NCI-H1092 (cell line): ENCODE data around the gene SNRNP70.
A peak's percentile ranks its signal among the peaks of the same experiment; 100 is the strongest.

Source experiments
- DNase-seq: peaks from one replicate; lab custom pipeline; 2025; lab: John Stamatoyannopoulos, UW

The SNRNP70 gene

GRCh38 chr19:49102303-49102702 is 17.1 kb downstream of the SNRNP70 start:
- no peak for DNase-seq

DNA sequence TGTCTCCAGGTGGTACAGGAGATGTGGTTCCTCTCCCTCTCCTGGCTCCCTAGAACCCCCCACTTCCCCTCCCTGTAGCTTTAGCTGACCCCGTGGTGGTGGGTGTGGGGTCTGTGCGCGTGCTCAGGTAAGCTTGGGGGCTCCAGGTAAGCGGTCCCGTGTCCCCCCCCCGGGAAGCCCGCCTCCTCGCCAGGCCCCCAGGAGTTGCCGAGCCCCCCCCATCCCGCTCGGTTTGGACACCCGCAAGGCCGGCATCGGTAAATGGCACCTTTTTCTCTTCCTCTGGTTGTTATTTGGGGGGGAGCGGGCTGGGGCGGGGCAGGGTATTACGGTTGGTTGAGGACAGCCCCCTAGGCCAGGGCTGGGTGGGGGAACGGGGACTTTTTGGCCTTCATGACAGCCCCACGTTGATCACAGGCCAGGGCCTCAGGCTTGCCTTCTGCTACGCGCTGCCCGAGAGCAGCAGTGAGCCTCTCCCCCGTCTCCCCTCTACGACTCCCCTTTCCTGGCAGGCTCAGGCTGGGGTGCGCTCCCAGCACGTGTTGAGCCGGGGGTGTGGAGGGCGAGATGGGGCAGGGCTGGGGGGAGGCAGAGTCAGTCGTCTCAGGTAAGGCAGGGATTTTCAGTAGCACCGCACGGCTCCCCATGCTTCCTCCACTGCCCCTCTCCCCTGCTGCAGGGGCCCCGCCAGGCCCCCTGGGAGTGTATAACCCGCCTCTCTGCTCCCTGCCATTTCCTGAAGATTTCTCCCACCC is 18.3 kb downstream of the SNRNP70 start:
- no peak for DNase-seq

GRCh38 chr19:49104229-49104864 is 19.1 kb downstream of the SNRNP70 start:
- no peak for DNase-seq

GRCh38 chr19:49106648-49107135 is 21.4 kb downstream of the SNRNP70 start:
- no peak for DNase-seq

DNA sequence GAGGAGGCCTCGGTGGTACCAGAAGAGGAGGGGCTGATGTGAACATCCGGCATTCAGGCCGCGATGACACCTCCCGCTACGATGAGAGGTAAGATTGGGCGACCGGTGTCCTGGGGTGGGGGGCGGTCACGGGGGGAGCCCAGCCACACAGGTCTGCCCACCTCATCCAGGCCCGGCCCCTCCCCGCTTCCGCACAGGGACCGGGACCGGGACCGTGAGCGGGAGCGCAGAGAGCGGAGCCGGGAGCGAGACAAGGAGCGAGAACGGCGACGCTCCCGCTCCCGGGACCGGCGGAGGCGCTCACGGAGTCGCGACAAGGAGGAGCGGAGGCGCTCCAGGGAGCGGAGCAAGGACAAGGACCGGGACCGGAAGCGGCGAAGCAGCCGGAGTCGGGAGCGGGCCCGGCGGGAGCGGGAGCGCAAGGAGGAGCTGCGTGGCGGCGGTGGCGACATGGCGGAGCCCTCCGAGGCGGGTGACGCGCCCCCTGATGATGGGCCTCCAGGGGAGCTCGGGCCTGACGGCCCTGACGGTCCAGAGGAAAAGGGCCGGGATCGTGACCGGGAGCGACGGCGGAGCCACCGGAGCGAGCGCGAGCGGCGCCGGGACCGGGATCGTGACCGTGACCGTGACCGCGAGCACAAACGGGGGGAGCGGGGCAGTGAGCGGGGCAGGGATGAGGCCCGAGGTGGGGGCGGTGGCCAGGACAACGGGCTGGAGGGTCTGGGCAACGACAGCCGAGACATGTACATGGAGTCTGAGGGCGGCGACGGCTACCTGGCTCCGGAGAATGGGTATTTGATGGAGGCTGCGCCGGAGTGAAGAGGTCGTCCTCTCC is 22.6 kb downstream of the SNRNP70 start:
- no peak for DNase-seq

DNA sequence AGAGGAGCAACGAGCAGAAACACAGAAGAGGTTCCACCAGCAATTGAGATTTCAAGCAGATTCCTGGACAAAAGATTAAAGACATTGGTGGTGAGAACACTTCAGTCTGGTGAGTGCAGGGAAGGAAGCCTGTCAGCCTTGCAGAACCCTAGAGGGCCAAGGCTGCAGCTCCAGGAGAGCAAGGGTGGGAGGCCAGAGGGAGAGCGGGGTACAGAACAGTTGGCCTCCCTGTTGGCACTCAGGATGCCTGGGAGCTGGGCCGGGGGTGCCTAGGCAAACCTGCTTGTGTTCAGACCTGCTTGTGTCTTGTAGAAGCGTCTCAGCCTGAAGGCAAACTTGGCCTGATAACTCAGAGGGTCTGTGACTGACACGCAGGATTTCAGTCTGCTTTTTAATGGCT is 23.8 kb downstream of the SNRNP70 start:
- DNase-seq, result no peak

- no peak for DNase-seq
Measured at GRCh38 chr19:49109569-49110233, 24.4 kb downstream of the SNRNP70 start.

DNA sequence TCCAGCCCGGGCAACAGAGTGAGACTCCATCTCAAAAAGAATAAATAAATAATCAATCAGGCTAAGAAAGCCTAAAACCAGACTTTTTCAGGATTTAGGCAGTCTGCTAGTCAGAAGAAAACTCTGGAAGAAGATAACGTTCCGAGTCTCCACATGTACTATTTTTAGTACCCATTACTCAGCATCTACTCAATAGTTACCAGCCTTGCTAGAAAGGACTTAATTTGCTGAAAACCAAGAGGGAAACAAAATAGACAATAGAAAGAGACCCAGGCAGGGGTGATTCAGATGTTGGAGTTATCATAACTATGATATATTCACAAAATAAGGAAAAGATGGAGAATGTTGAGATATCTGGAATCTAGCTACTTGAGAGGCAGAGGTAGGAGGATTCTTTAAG is 25.3 kb downstream of the SNRNP70 start:
- no peak for DNase-seq

DNA sequence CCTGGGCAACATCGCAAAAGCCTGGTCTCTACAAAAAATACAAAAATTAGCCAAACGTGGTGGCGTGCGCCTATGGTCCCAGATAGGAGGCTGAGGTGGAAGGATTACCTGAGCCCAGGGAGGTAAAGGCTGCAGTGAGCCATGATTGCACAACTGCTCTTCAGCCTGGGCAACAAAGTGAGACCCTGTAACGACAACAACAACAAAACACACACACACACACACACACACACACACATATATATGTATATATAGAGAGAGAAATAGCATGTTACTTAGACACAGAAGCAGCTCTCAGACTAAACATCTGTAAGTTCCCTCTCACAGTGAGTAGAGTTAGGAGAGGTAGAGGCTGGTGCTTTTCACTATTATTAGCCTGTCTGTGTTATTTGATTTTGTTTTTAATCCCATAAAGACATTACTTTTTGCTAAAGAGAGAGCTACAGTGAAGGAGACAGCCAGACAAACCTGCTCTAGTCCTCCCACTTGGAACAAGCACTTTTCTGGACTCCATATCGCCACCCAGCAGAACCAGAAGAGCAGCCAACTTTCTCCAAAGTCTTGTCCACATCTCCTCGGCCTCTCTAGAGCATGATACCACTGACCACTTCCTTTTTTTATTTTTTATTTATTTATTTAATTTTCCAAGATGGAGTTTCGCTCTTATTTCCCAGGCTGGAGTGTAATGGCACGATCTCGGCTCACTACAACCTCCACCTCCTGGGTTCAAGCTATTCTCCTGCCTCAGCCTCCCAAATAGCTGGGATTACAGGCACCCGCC is 26.2 kb downstream of the SNRNP70 start:
- no peak for DNase-seq

DNA sequence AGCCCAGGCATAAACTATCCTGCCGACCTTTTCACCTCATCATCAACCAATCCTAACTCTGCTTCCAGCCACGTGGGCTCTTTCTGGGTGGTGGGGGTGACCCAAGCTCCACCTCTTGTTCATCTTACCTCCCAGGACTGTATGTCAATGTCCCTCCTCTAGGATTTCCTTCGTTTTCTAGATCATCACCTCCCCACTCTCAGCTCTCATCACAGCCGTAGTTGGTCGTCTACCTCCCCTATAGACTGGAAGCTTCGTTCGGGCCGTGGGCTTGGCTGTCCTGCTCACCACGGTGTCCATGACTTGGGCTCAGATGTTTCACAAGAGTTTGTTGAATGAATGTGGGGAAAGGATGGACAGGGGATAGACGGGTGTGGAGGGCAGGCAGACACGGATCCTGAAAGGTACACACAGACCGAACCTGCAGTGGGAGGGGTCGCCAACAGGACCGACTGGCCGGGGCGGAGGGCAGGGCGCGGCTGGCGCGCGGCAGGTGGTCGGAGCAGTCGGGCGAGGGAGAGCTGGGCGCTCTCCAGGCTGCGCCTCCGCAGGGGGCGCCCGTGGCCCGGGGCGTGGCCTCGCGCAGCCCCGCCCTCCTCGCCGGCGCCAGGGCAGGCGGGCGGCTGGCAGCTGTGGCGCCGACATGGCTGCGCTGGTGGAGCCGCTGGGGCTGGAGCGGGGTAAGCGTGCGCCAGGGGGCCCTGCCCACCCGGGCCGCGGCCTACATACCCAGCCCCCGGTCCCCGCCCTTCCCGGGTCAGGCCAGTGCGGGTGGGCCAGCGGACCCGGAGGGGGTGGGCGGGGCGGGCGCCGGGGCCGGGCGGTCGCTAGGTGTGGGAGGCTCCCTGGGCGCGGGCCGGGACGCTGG is 28.7 kb downstream of the SNRNP70 start, which contains the start of gene LIN7B:
TSS of gene LIN7B (plus strand) at position 609 of the 868 bp plus-strand sequence. CDS start at position 644, 35 bp downstream.
- DNase-seq, result peak; percentile 26

- DNase-seq, result peak; percentile 34
Measured at GRCh38 chr19:49114630-49115363, 29.5 kb downstream of the SNRNP70 start.

DNA sequence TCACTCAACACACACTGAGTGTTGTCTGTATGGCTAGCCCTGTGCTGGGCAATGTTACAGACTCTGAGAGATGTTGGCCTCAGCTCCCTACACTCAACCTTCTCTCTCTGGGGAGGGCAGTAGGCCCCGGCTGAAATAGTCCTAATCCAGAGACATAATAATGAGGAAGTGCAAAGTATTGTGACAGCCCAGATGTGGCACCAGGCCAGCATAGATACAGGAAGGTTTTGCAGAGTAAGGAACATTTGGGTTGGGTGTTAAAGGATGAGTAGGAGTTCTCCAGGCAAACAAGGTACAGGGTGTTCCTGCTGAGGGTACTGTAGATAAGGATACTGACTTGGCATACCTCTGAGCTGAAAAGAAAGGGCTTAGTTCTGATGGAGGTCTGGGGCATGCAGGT is 31.3 kb downstream of the SNRNP70 start:
- DNase-seq, result no peak

DNA sequence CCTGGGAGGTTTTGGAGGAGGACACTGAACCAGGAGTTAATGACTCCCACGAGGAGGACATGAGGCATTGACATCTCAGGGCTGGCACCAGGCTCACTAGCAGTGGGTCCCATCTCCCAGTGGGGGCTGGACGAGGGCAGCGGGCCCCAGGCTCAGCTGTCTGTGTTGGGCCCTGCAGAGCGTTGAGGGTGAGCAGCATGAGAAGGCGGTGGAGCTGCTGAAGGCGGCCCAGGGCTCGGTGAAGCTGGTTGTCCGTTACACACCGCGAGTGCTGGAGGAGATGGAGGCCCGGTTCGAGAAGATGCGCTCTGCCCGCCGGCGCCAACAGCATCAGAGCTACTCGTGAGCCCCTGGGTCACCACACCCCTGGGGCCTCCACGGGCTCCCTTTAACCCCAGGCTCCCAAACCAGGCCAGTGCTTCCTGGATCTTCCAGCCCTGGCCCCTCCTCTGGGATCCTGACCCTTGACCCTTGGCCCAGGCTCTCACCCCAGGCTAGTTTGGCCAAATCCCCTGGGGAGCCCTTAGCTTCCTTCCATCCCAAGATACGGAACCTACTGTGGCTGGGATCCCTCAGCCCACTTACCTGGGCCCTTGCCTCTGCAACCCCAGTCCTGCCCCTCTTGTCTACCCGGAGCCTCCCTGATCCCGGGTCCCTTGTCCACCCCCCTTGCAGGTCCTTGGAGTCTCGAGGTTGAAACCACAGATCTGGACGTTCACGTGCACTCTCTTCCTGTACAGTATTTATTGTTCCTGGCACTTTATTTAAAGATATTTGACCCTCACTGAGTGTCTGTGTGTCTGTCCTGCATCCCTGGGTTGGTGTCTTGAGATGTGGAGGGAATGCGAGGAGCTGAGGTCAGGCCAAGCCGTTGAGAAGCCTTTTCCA is 32.7 kb downstream of the SNRNP70 start:
- no peak for DNase-seq

GRCh38 chr19:49118565-49119410 is 33.5 kb downstream of the SNRNP70 start, which contains the start of gene C19orf73:
TSS of gene C19orf73 (minus strand) at chr19:49119143. CDS start at chr19:49119022, 121 bp downstream.
- DNase-seq, result peak; percentile 88

- DNase-seq, result no peak
Measured at GRCh38 chr19:49119411-49120324, 34.4 kb downstream of the SNRNP70 start, which contains the start of gene PPFIA3. TSS of gene PPFIA3 (plus strand) at chr19:49119544. CDS start at chr19:49127874, 8,330 bp downstream.

- no peak for DNase-seq
Measured at GRCh38 chr19:49120325-49120683, 35.1 kb downstream of the SNRNP70 start.
